Chondrocyte (in vitro differentiated cells): Measurements from ENCODE around the gene NKX1-1. TPM values are rescaled to one million over a fixed set of nuclear protein-coding genes. Genes with fewer than 3 reads are reported as not detected.

Experiments used
- DNase-seq: peaks from one replicate; pipeline ENCODE4 v3.0.0; 2021; ENCODE audit warnings: mixed read lengths, low spot score
- H3K27ac Mint-ChIP-seq: one replicate; pipeline ENCODE4 v1.8.0; 2021; ENCODE audit warnings: mild to moderate bottlenecking, moderate library complexity, mixed read lengths; ENCODE audit not compliant: unreplicated experiment
- H3K27me3 Mint-ChIP-seq: 2 replicates; pipeline ENCODE4 v1.8.0; 2021; ENCODE audit warnings: low read depth, mixed read lengths
- H3K36me3 Mint-ChIP-seq: 2 replicates; pipeline ENCODE4 v1.8.0; 2021; ENCODE audit warnings: low read depth, mixed read lengths
- H3K4me1 Mint-ChIP-seq: 2 replicates; pipeline ENCODE4 v1.8.0; 2021; ENCODE audit warnings: low read depth, mild to moderate bottlenecking, mixed read lengths
- H3K4me3 Mint-ChIP-seq: one replicate; pipeline ENCODE4 v1.8.0; 2021; ENCODE audit warnings: mild to moderate bottlenecking, moderate library complexity, mixed read lengths; ENCODE audit not compliant: unreplicated experiment
- H3K9me3 Mint-ChIP-seq: 2 replicates; pipeline ENCODE4 v1.8.0; 2021; ENCODE audit warnings: low read depth, mixed read lengths
- total RNA-seq: library from RNA; stranded (reverse); gene quantifications from 3 replicates; pipeline ENCODE4 v1.2.1, GENCODE V29; 2021
- TF ChIP-seq, protein P1 (sequence below): fragments of 200-600 bp; sonication (generic); IDR thresholded peaks from 2 replicates; pipeline ENCODE4 v1.5.0; 2021; ENCODE audit warnings: antibody characterized with exemption, mild to moderate bottlenecking, moderate library complexity

Gene NKX1-1
- total RNA-seq, 1 donor from 2014 or later: not detected

DNA sequence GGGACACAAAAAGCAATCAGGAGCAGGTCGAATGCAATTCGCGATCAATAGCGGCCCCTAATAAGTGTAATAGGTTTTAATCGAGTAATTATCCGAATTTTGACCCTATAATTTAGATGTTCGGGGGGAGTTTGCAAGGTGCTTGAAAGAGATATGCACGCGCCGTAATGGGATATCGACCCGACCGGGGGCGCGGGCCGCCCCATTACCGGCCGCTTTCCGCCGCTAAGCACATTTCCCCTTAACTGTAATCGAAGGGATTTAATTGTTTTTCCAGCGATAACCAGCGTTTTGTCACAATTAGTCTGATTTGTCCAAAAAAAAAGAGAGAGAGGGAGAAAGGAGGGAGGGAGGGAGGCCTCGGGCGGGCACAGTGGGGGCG lies 997 bp downstream of the NKX1-1 start:
- no peaks in the 10 kb centered on the region for H3K36me3 Mint-ChIP-seq
- peaks cover 12% of the 10 kb centered on the region for H3K27me3 Mint-ChIP-seq
- TF ChIP-seq, protein P1, sequence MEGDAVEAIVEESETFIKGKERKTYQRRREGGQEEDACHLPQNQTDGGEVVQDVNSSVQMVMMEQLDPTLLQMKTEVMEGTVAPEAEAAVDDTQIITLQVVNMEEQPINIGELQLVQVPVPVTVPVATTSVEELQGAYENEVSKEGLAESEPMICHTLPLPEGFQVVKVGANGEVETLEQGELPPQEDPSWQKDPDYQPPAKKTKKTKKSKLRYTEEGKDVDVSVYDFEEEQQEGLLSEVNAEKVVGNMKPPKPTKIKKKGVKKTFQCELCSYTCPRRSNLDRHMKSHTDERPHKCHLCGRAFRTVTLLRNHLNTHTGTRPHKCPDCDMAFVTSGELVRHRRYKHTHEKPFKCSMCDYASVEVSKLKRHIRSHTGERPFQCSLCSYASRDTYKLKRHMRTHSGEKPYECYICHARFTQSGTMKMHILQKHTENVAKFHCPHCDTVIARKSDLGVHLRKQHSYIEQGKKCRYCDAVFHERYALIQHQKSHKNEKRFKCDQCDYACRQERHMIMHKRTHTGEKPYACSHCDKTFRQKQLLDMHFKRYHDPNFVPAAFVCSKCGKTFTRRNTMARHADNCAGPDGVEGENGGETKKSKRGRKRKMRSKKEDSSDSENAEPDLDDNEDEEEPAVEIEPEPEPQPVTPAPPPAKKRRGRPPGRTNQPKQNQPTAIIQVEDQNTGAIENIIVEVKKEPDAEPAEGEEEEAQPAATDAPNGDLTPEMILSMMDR: no peak
- no peak overlapping the region for H3K27ac Mint-ChIP-seq
- no peak for DNase-seq
- no peaks in the 10 kb centered on the region for H3K9me3 Mint-ChIP-seq
- no peaks in the 10 kb centered on the region for H3K4me1 Mint-ChIP-seq
- H3K4me3 Mint-ChIP-seq: no peak overlapping the region

DNA sequence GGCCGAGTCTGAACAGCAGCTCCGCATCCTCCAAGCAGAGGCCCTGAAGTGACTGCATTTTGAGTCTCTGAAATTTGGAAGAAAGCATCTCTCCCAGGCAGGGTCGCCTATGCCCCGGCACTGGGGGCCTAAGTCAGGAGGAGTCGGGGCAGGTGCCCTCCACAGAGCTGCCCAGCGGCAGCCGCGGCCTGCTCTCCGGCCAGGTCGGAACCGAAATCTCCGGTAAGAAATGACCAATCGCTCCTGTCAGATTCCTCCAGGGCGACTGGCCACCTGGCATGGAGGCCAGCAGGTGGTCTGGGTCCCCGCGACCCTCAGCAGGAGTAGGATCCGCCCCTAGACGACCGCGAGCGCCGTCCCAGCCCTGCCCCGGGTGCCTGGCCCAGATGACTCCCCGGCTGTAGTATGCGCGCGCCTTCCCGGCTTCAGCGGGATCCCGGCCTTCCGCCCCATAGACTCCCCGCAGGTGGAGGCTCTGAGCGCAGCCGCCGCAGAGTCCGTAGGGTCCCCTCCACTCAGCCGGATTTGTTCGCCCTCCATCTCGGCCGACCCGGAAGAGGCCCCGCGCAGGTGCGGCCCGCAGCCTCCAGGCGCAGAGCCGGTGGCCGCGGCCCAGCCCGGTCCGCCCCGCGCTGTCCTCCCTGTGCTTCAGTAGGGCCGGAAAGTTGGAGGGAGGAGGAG lies 1.5 kb downstream of the NKX1-1 start:
- no peak overlapping the region for H3K4me3 Mint-ChIP-seq
- H3K27me3 Mint-ChIP-seq: peaks cover 12% of the 10 kb centered on the region
- no peaks in the 10 kb centered on the region for H3K4me1 Mint-ChIP-seq
- H3K36me3 Mint-ChIP-seq: no peaks in the 10 kb centered on the region
- DNase-seq: peak; percentile 89
- no peaks in the 10 kb centered on the region for H3K9me3 Mint-ChIP-seq
- no peak overlapping the region for H3K27ac Mint-ChIP-seq
- TF ChIP-seq, protein P1: no peak

DNA sequence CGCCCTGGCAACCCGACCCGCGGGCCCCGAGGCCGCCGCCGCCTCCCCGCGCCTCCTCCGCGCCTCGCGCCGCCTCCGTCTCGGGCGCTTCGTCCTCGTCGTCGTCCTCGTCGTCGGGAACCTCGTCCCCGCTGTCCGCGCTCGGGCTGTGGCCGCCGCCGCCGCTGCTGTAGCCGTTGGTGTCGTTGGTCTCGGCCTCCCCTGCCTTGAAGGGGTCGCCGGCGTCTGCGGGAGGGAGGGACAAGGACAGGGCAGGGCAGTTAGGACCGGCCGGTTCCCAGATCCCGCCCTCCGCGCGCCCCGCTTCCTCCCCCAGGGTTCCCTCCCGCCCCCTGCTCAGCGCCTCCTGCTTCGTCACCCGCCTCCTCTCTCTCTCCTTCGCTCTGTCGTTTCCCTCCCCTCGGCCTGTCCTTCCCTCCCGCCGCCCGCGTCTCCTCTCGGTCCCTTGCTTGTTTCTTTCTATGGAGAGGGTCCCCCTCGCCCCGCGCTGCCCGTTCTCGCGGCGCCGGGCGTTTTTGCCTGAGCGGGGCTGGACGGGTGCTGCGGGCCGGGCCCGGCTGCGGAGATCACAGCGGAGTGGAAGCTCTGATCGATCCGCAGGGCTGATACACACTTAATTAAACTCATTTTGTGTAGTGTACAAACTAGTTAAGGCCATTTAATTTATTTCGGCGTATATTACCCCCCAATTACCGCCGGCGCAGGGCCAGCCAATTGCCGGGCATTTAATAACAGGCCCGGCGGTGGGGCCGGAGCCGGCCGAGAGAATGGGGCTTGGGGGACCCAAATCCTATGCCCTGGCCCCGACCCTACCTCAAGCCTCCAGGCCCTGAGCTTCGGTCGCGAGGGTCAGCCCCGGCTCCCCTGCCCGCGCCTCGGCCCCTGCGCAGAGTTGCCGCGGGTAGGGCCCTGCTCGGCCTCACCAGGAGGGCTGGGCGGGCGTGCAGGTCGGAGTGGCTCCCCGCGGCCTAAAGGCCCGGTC lies 2.4 kb downstream of the NKX1-1 start:
- TF ChIP-seq, protein P1: no peak
- Mint-ChIP-seq H3K4me1 (no peaks in the 10 kb centered on the region), H3K36me3 (no peaks in the 10 kb centered on the region), H3K4me3 (no peak overlapping the region), H3K27ac (no peak overlapping the region), H3K27me3 (peaks cover 12% of the 10 kb centered on the region), H3K9me3 (peaks cover 2% of the 10 kb centered on the region)
- peak; percentile 89 for DNase-seq

DNA sequence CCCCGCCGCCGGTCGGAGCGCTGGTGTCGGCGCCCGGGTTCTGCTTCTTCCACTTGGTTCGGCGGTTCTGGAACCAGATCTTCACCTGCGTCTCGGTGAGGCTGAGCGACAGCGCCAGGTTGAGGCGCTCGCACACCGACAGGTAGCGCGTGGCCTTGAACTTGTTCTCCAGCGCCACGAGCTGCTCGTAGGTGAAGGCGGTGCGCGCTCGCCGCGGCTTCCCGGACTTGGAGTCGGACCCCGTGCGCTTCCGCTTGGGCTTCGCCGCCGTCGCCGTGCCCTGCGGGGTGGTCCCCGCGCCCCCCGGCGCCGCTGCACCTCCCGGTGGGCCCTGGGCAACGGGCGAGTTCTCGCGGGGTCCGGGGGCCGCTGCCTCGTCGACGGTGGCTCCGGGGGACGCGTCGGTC lies 3.1 kb downstream of the NKX1-1 start:
- Mint-ChIP-seq H3K9me3 (peaks cover 2% of the 10 kb centered on the region), H3K27ac (no peak overlapping the region), H3K27me3 (peaks cover 8% of the 10 kb centered on the region), H3K4me1 (no peaks in the 10 kb centered on the region), H3K36me3 (no peaks in the 10 kb centered on the region), H3K4me3 (no peak overlapping the region)
- peak; percentile 83 for DNase-seq
- TF ChIP-seq, protein P1: no peak

DNA sequence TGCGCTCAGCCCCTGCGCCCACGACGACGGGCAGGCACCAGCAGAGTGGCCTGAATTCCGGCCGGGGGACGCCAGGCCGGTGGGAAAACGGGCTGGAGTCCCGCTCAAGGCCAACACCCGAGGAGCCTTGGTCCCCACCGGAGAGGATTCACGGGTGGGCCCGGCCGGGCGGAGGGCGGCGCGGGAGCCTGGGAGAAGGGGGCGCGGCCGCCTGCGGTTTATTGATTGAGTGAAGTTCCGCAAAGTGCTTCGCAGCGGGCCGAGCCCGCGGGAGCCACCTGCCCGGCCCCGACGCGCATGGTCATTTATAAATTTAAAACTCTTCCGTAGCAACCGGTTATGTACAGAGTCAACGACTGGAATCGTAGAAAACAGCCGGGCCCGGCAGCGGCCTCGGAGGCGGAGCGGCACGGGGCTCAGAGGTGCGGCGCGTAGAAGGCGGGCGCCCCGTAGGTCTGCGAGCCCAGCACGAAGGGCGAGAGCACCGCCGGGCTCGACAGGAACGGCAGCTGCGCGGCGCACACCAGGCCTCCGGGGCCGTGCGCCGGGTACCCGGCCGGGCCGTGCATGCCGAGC lies 3.6 kb downstream of the NKX1-1 start:
- Mint-ChIP-seq H3K27me3 (peaks cover 6% of the 10 kb centered on the region), H3K4me1 (no peaks in the 10 kb centered on the region), H3K36me3 (no peaks in the 10 kb centered on the region), H3K4me3 (no peak overlapping the region), H3K27ac (no peak overlapping the region), H3K9me3 (peaks cover 2% of the 10 kb centered on the region)
- peak; percentile 82 for DNase-seq
- TF ChIP-seq, protein P1: no peak
